Activated CD4-positive, alpha-beta memory T cell treated with anti-CD3 and anti-CD28 coated beads, Interleukin-2, amount 10 ng/mL, durations not matched to agents 7 days and 5 days (primary cell): ENCODE data around the gene TTC13. TPM values are rescaled to one million over a fixed set of nuclear protein-coding genes. Genes with fewer than 3 reads are reported as not detected.

Source experiments
- CTCF ChIA-PET: fragments of 350-600 bp; sonication (Branson Sonifier 250); formaldehyde crosslinking; loops from one replicate; lab custom pipeline; 2021; ENCODE audit warnings: antibody characterized with exemption, inconsistent platforms; lab: Charles Lee
- POLR2A ChIA-PET: fragments of 350-600 bp; sonication (Branson Sonifier 250); formaldehyde crosslinking; loops from one replicate; lab custom pipeline; 2021; ENCODE audit warnings: antibody characterized with exemption; lab: Charles Lee
- DNase-seq: peaks from one replicate; pipeline ENCODE4 v3.0.0-alpha.2; 2020
- H3K27ac Mint-ChIP-seq: one replicate; pipeline ENCODE4 v1.8.0; 2021; ENCODE audit warnings: mild to moderate bottlenecking, mixed read lengths
- H3K27me3 Mint-ChIP-seq: one replicate; pipeline ENCODE4 v1.8.0; 2021; ENCODE audit warnings: mixed read lengths
- H3K36me3 Mint-ChIP-seq: one replicate; pipeline ENCODE4 v1.8.0; 2021; ENCODE audit warnings: low read depth, mixed read lengths
- H3K4me1 Mint-ChIP-seq: one replicate; pipeline ENCODE4 v1.8.0; 2021; ENCODE audit warnings: mixed read lengths
- H3K4me3 Mint-ChIP-seq: one replicate; pipeline ENCODE4 v1.8.0; 2021; ENCODE audit warnings: mild to moderate bottlenecking, mixed read lengths
- H3K9me3 Mint-ChIP-seq: one replicate; pipeline ENCODE4 v1.8.0; 2021; ENCODE audit warnings: mixed read lengths
- total RNA-seq, 2 experiments: library from RNA; stranded (reverse); gene quantifications; one replicate each; pipeline ENCODE4 v1.2.3, GENCODE V29; 2021

TTC13 gene
- total RNA-seq, 2 experiments from 2014 or later: 42.0 to 46.0 TPM

DNA sequence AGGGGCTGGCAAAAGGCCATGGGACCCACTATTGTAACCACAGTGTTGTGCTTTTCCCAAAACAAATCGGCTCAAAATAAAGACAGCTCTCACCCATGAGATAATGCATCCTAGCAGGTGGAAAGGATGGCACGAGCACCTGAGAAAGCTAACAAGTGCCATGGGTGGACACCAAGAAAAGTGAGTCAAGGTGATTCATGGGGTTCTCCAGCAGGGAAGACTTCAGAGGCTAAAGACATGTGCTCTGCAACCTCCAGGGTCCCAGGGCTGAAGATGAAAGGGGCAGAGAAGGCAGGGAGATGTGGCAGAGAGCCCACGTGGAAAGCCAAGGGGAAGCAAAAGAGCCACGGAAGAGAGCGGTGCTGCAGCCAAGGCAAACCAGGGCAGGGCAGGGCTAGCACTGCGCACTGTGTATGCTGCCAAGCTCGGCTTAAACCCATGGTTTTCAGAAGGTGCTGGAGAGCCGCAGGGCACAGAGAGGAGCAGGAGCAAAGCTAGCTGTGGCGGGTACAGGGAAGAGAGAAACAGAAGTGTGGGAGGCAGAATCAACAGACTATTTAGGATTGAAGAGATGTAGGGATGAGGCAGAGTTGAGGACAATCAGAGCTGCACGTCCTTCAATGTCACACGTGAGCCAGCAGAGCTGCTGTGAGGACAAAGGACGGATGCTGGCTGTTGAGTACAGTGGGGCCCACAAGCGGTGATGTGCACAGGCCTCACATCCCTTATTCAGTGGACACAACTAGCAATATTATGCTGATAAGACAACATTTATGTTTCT lies 68.5 kb downstream of the TTC13 start:
- CTCF ChIA-PET: no interaction called here
- Mint-ChIP-seq H3K9me3 (no peaks in the 10 kb centered on the region), H3K4me3 (no peak overlapping the region), H3K27me3 (no peaks in the 10 kb centered on the region), H3K27ac (no peak overlapping the region), H3K4me1 (peaks cover 2% of the 10 kb centered on the region), H3K36me3 (peaks cover 63% of the 10 kb centered on the region)
- POLR2A ChIA-PET: interaction anchor here (0.9 kb wide), 1 partner anchor 10 kb away, joined by 4 read pairs; no protein-coding TSS in a partner anchor
- no peak for DNase-seq

DNA sequence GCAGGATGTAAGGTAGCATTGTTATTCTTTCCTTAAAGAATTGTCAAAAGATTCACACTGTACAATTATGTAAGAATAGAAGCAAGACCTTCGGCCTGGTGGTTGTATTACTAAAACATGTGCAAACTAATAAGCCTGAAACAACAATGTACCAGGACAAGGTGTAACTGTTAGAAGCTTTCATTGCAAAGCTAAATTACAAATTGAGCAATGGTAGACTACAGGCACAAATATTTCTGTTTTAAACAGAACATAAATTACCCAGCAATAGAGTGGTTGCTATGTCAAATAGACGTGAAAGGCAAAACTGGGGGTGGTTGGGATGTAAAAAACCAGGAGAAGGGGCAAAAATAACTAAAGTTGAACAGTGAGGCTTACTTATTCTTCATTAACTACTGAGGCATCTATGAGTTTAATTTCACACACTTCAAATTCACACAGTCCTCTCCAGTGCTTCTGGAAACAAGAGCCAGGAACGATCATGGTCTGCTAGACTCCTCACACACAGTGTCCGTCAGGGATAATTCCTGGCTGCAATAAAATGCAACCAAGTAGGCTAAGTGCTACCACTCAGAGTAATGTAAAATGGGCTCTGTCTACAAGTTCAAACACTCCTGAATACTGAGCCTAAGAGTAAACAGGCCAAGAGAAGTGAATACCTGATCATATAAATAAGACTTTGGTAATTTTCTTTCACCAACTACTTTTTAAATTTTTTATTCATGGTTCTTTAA lies 71.0 kb downstream of the TTC13 start:
- ChIA-PET CTCF (interaction anchor here (0.9 kb wide), 1 partner anchor 71 kb away, joined by 3 read pairs; the partner anchor contains the start of genes ARV1 and TTC13), POLR2A (interaction anchor here (1.3 kb wide), 1 partner anchor 14 kb away, joined by 4 read pairs; no protein-coding TSS in a partner anchor)
- Mint-ChIP-seq H3K36me3 (peaks cover 63% of the 10 kb centered on the region), H3K4me1 (peaks cover 2% of the 10 kb centered on the region), H3K9me3 (no peaks in the 10 kb centered on the region), H3K27ac (no peak overlapping the region), H3K4me3 (no peak overlapping the region), H3K27me3 (no peaks in the 10 kb centered on the region)
- no peak for DNase-seq

DNA sequence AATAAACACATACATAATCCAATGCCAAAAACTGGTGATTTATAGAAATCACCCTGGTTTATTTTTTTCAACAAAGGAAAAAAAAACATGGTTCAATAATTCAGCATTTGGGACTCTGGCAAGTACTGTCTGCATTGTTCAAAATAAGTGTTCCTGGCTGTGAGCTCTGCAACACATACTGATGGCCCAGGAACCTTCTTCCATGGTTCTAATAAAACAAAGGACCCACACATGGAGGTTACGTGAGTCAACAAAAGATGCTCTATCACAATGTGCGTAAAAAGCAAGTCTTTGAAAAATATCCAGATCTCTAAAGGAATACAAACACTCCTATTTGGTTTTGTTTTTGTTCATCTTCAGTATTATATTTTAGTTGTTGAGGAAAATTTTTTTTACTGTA lies 72.4 kb downstream of the TTC13 start:
- no peak for DNase-seq
- no peaks in the 10 kb centered on the region for H3K9me3 Mint-ChIP-seq
- H3K27ac Mint-ChIP-seq: no peak overlapping the region
- H3K27me3 Mint-ChIP-seq: no peaks in the 10 kb centered on the region
- H3K4me1 Mint-ChIP-seq: peaks cover 2% of the 10 kb centered on the region
- ChIA-PET CTCF (interaction anchor here (1.2 kb wide), 1 partner anchor 10 kb away, joined by 3 read pairs; no protein-coding TSS in a partner anchor), POLR2A (no interaction called here)
- no peak overlapping the region for H3K4me3 Mint-ChIP-seq
- peaks cover 53% of the 10 kb centered on the region for H3K36me3 Mint-ChIP-seq

DNA sequence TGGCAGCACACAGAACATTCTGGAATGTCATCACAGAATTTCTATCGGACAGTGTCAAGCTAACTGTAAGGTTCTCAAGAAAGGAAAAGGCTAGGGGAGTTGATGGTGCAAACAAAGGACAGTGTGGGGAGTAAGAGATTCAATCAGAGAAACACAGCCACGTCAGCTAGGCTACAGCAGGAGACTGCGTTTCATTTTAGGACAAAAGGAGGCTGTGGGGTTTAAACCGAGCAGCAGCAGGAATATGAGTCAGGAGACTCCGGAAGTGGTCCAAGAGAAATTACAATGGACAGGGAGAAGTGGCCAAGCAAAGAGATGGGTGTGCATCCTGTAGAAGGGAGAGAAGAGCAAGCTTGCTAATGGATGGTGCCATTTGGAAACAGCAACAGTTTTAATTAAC lies 72.9 kb downstream of the TTC13 start:
- no peaks in the 10 kb centered on the region for H3K27me3 Mint-ChIP-seq
- H3K9me3 Mint-ChIP-seq: no peaks in the 10 kb centered on the region
- no peak overlapping the region for H3K27ac Mint-ChIP-seq
- POLR2A ChIA-PET: no interaction called here
- H3K4me1 Mint-ChIP-seq: peaks cover 2% of the 10 kb centered on the region
- CTCF ChIA-PET: no interaction called here
- DNase-seq: no peak
- H3K4me3 Mint-ChIP-seq: no peak overlapping the region
- H3K36me3 Mint-ChIP-seq: peaks cover 48% of the 10 kb centered on the region

DNA sequence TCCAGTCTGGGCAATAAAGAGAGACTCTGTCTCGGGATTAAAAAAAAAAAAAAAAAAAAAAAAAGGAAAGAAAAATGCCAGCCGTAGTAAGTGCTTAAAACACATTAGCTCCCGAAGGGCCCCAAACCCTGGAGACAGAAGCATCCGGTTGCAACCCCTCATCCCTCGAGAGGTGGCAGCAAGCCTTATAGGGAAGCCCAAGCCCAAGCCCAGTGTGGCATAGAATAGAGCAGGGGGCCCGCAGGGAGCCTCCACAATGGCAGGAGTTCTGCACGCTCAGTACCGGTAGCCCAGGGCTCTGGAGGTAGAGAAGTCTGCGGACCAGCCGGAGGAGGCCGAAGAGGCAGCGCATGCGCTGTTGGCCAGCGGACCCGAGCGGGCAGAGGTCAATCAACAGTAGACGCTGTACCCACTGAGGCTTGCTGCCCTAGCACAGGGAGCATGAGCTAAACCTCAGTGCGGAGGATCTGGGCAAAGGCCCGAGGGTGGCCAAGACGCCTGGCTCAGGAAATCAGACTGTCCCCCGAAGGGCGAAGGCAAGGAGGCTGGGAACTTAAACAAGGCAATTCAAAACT lies 76.2 kb downstream of the TTC13 start:
- CTCF ChIA-PET: interaction anchor here (0.6 kb wide), 1 partner anchor 303 kb away, joined by 3 read pairs; no protein-coding TSS in a partner anchor
- no peaks in the 10 kb centered on the region for H3K27me3 Mint-ChIP-seq
- no peak for DNase-seq

DNA sequence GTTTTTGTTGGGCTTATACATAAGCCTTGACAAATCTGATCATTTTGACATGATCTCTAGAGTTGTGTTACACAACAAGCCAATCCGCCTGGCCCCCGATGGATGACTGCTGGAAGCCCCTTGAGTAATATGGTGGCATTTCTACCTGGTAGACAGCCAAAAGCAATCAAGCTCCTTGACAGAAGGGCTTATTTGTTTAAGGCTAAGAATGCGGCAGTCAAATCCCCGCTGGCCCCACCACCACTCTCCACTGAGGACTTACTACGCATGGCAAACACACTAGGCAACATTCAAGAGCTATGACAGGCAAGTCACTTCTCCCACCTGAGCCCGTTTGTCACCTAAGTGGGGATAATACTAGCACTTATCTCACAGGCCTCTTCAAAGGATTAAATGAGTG lies 77.0 kb downstream of the TTC13 start:
- CTCF ChIA-PET: interaction anchor here (0.6 kb wide), 1 partner anchor 303 kb away, joined by 3 read pairs; no protein-coding TSS in a partner anchor

More for the DNA sequence above, 76.2 kb downstream of the TTC13 start:
- H3K27ac Mint-ChIP-seq: no peak overlapping the region
- peaks cover 26% of the 10 kb centered on the region for H3K36me3 Mint-ChIP-seq
- H3K4me3 Mint-ChIP-seq: no peak overlapping the region
- H3K4me1 Mint-ChIP-seq: peaks cover 2% of the 10 kb centered on the region
- no peaks in the 10 kb centered on the region for H3K9me3 Mint-ChIP-seq
- POLR2A ChIA-PET: no interaction called here

DNA sequence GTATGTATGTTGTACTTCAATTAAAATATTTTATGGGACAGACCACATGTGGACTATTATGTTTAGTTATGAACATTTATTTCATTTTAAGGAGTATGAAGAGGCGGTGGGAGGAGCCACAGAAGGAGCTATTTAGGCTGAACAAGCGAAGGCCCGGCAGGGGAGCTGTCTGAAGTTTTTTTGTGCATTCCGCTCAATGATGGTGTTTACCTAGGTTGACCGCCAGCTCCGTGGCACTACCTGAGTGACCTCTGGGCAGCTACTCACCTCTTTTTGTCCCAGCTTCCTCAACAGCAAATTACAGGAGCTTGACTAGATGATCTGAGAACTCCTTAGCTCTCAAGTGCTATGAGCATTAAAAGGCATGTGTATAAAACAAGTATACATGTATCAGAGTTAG lies 77.7 kb downstream of the TTC13 start:
- Mint-ChIP-seq H3K27ac (no peak overlapping the region), H3K9me3 (no peaks in the 10 kb centered on the region), H3K36me3 (peaks cover 18% of the 10 kb centered on the region), H3K4me1 (peaks cover 2% of the 10 kb centered on the region), H3K27me3 (no peaks in the 10 kb centered on the region), H3K4me3 (no peak overlapping the region)
- ChIA-PET POLR2A (interaction anchor here (1.0 kb wide), 1 partner anchor 9 kb away, joined by 4 read pairs; no protein-coding TSS in a partner anchor), CTCF (interaction anchor here (1.3 kb wide), 1 partner anchor 259 kb away, joined by 4 read pairs; the partner anchor contains the start of gene COG2)
- DNase-seq: no peak

More for the DNA sequence above, 77.0 kb downstream of the TTC13 start:
- Mint-ChIP-seq H3K4me1 (peaks cover 2% of the 10 kb centered on the region), H3K27me3 (no peaks in the 10 kb centered on the region), H3K4me3 (no peak overlapping the region), H3K27ac (no peak overlapping the region), H3K36me3 (peaks cover 20% of the 10 kb centered on the region), H3K9me3 (no peaks in the 10 kb centered on the region)
- no peak for DNase-seq
- POLR2A ChIA-PET: no interaction called here

DNA sequence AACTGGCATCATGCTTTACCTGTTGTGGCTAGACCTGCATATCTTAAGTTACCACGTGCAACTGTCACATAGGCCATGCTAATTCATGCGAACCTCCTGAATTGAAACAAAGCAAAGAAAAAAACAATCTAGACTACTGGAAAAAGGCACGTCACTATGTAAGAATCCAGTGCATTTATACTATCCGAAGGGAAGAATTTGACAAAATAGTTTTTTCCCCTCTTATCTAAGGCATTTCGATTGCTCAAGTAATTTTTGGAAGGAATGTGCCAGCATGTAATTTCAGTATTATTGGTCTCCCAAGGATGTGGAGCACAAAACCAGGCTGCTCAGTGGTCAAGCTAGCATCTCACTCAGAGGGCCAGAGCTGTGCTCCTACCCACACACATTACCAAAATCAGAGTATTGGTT lies 78.8 kb downstream of the TTC13 start:
- DNase-seq: no peak
- CTCF ChIA-PET: no interaction called here
- Mint-ChIP-seq H3K4me3 (no peak overlapping the region), H3K27ac (no peak overlapping the region), H3K27me3 (no peaks in the 10 kb centered on the region), H3K36me3 (peaks cover 9% of the 10 kb centered on the region), H3K9me3 (no peaks in the 10 kb centered on the region), H3K4me1 (no peaks in the 10 kb centered on the region)
- POLR2A ChIA-PET: interaction anchor here (0.6 to 1.0 kb wide), 2 partner anchors 10 to 79 kb away, joined by 3 to 4 read pairs; partner anchors contain the start of genes ARV1 and TTC13

DNA sequence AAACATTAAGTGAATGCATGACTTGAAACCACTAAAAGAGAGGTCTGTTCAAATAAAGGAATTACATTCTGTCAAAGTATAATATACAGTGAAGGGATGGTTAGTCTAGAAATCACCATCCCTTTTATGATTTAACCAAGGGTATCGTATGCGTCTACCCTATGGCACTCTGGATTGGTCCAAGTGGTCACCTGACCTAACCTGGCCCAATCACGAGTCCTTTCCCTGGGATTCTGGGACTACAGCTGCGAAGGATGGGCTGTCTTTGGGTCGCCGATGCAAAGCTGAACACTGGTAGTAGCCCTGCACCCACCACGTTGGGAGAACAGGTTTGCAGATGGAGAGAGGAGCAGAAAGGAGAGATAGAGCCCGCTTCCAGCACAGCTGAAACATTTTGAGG lies 79.9 kb downstream of the TTC13 start:
- Mint-ChIP-seq H3K36me3 (peaks cover 3% of the 10 kb centered on the region), H3K27me3 (no peaks in the 10 kb centered on the region), H3K4me3 (no peak overlapping the region), H3K4me1 (no peaks in the 10 kb centered on the region), H3K9me3 (no peaks in the 10 kb centered on the region), H3K27ac (no peak overlapping the region)
- no peak for DNase-seq
- POLR2A ChIA-PET: no interaction called here
- CTCF ChIA-PET: no interaction called here

DNA sequence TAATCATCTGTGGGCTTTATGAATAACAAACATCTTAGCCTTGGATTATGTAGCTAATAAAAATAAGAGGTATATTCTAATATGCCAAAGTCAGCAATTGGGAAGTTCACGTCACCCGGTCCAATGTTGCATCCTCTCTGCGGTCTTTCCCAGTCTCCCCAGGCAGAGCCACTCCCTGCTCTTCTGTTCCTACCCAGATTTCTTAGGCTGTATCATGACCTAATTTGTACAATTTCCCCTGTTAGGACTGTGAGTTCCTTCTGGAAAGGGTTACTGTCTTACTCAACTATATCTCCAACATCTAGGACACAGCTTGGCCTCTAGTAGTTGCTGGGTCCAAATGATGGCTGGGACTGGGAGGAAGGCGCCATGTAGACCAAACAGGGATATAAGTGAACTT lies 80.5 kb downstream of the TTC13 start:
- CTCF ChIA-PET: no interaction called here
- Mint-ChIP-seq H3K27me3 (no peaks in the 10 kb centered on the region), H3K9me3 (no peaks in the 10 kb centered on the region), H3K4me1 (no peaks in the 10 kb centered on the region), H3K27ac (no peak overlapping the region), H3K4me3 (no peak overlapping the region), H3K36me3 (no peaks in the 10 kb centered on the region)
- no peak for DNase-seq
- POLR2A ChIA-PET: no interaction called here

DNA sequence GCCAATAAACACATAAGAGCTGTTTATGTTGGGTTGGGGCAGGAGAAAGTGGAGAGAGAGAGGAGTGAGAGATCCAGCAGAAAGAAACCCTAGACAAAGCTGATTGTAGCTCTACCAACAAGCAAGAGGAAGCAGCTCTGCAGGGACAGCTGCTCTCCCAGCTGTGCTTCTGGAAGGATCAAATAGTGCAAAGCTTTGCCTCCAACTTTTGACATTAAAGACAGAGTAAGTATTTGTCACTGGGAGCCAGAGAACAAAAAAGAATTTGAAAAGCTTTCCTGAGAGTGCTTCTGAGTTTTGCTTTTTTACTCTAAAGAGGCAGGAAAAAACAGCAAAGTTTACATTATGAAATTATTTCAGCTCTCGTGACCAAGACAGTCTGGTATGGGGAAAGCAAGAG lies 81.9 kb downstream of the TTC13 start:
- Mint-ChIP-seq H3K9me3 (no peaks in the 10 kb centered on the region), H3K4me3 (no peak overlapping the region), H3K27me3 (peaks cover 8% of the 10 kb centered on the region), H3K27ac (no peak overlapping the region), H3K4me1 (no peaks in the 10 kb centered on the region), H3K36me3 (no peaks in the 10 kb centered on the region)
- ChIA-PET POLR2A (no interaction called here), CTCF (no interaction called here)
- DNase-seq: no peak

DNA sequence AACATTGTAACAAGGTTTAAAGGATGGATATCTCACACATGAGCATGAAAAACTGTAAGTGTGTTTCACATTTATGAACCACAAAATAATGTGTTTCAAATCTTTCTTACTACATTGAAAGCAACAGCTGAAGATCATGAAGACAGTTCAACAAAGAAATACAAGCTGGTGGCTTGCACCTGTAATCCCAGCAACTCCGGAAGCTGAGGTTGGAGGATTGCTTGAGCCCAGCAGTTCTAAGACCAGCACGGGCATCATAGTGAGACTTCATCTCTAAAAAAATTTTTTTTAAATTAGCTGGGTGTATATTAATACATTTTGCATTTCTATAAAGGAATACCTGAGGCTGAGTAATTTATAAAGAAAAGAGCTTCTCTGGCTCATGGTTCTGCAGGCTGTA lies 83.2 kb downstream of the TTC13 start:
- no peak overlapping the region for H3K4me3 Mint-ChIP-seq
- CTCF ChIA-PET: no interaction called here

DNA sequence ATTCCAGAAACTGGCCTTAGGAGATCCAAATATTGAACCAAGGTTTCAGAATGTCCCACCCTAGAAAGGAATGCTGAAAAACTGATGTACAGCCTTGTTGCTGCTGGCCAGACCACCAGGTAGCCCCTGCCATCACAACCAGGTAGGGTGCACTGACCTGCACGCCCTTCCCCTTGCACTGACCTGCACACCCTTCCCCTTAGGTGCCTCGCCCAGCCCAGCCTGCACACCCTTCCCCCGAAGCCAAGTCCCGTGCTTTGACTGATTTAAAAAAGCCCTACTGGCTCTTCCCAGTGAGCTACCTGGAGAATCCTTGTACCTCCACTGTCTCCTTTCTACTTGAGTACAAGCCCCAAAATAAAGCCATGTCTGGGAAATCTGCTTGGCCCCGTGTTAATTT lies 84.0 kb downstream of the TTC13 start:
- no peaks in the 10 kb centered on the region for H3K36me3 Mint-ChIP-seq
- no peaks in the 10 kb centered on the region for H3K9me3 Mint-ChIP-seq
- no peak overlapping the region for H3K27ac Mint-ChIP-seq
- CTCF ChIA-PET: no interaction called here
- no peaks in the 10 kb centered on the region for H3K4me1 Mint-ChIP-seq
- no peak overlapping the region for H3K4me3 Mint-ChIP-seq
- POLR2A ChIA-PET: no interaction called here
- DNase-seq: no peak
- peaks cover 9% of the 10 kb centered on the region for H3K27me3 Mint-ChIP-seq

More for the DNA sequence above, 83.2 kb downstream of the TTC13 start:
- Mint-ChIP-seq H3K4me1 (no peaks in the 10 kb centered on the region), H3K27ac (no peak overlapping the region), H3K27me3 (peaks cover 9% of the 10 kb centered on the region), H3K36me3 (no peaks in the 10 kb centered on the region), H3K9me3 (no peaks in the 10 kb centered on the region)
- POLR2A ChIA-PET: no interaction called here
- no peak for DNase-seq
